MM.1S (cell line): ENCODE measurements around the gene TCHHL1.
"Not testable (repeated sequence)": the region's sequence is repeated elsewhere in the genome, so short reads cannot be mapped to it uniquely, and the experiment has no call there.

ENCODE experiments used
- EZH2 ChIP-seq: fragments of 300-600 bp; sonication (generic); optimal IDR thresholded peaks from 2 replicates; pipeline ENCODE3; 2017; ENCODE audit warnings: low read depth, mild to moderate bottlenecking, antibody characterized with exemption, low read length, mixed read lengths
- TF ChIP-seq, protein P1 (sequence below): fragments of 300-600 bp; sonication (generic); IDR thresholded peaks from 2 replicates; pipeline ENCODE4 v1.5.1; 2016; ENCODE audit warnings: antibody characterized with exemption, low read length, mixed read lengths

DNA sequence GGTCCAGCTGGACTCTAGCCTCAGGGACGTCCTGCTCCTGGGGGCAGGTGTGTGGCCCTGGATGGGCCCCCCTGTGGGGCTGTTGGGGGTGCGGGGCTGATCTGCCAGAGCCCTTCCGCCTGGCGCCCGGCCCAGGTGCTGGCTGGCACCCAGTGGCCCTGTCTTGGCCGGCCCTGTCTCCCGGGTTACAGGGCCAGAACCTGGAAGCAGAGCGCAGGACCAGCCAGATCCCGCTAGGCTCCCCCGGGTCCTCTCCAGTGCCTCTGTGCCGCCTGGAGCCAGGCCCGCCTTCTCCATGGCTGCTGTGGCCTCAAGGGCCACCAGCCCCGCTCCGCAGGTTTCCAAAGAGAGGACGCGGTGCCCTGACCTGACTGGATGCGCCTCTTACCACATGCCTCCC lies 7.8 kb downstream of the TCHHL1 start:
- TF ChIP-seq, protein P1, sequence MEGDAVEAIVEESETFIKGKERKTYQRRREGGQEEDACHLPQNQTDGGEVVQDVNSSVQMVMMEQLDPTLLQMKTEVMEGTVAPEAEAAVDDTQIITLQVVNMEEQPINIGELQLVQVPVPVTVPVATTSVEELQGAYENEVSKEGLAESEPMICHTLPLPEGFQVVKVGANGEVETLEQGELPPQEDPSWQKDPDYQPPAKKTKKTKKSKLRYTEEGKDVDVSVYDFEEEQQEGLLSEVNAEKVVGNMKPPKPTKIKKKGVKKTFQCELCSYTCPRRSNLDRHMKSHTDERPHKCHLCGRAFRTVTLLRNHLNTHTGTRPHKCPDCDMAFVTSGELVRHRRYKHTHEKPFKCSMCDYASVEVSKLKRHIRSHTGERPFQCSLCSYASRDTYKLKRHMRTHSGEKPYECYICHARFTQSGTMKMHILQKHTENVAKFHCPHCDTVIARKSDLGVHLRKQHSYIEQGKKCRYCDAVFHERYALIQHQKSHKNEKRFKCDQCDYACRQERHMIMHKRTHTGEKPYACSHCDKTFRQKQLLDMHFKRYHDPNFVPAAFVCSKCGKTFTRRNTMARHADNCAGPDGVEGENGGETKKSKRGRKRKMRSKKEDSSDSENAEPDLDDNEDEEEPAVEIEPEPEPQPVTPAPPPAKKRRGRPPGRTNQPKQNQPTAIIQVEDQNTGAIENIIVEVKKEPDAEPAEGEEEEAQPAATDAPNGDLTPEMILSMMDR: not testable (repeated sequence)
- not testable (repeated sequence) for TF ChIP-seq EZH2
